Progenitor cell of endocrine pancreas (in vitro differentiated cells): ENCODE results near the gene BTBD17. TPM values are rescaled to one million over a fixed set of nuclear protein-coding genes. Genes with fewer than 3 reads are reported as not detected.

Experiments used
- DNase-seq: peaks from one replicate; pipeline ENCODE4 v3.0.0; 2021; ENCODE audit warnings: low spot score; ENCODE audit not compliant: unreplicated experiment
- H3K27ac Mint-ChIP-seq: 2 replicates; pipeline ENCODE4 v1.8.0; 2021; ENCODE audit warnings: mild to moderate bottlenecking, moderate library complexity, mixed read lengths
- H3K27me3 Mint-ChIP-seq: 2 replicates; pipeline ENCODE4 v1.8.0; 2021; ENCODE audit warnings: mixed read lengths
- H3K36me3 Mint-ChIP-seq: 2 replicates; pipeline ENCODE4 v1.8.0; 2022; ENCODE audit warnings: mixed read lengths; ENCODE audit not compliant: insufficient read depth
- H3K4me1 Mint-ChIP-seq: 2 replicates; pipeline ENCODE4 v1.8.0; 2021; ENCODE audit warnings: low read depth, mixed read lengths
- H3K4me3 Mint-ChIP-seq: 2 replicates; pipeline ENCODE4 v1.8.0; 2021; ENCODE audit warnings: low read depth, mild to moderate bottlenecking, moderate library complexity, mixed read lengths
- H3K9me3 Mint-ChIP-seq: 2 replicates; pipeline ENCODE4 v1.8.0; 2021; ENCODE audit warnings: low read depth, mixed read lengths
- total RNA-seq: library from RNA; stranded (reverse); gene quantifications from 2 replicates; pipeline ENCODE4 v1.2.1, GENCODE V29; 2021
- TF ChIP-seq, protein P1 (sequence below): fragments of 200-600 bp; sonication (generic); IDR thresholded peaks from one replicate; pipeline ENCODE4 v1.5.0; 2021; ENCODE audit warnings: antibody characterized with exemption, mild to moderate bottlenecking; ENCODE audit not compliant: unreplicated experiment

BTBD17 gene
- total RNA-seq, 1 donor from 2014 or later: 3.4 TPM

DNA sequence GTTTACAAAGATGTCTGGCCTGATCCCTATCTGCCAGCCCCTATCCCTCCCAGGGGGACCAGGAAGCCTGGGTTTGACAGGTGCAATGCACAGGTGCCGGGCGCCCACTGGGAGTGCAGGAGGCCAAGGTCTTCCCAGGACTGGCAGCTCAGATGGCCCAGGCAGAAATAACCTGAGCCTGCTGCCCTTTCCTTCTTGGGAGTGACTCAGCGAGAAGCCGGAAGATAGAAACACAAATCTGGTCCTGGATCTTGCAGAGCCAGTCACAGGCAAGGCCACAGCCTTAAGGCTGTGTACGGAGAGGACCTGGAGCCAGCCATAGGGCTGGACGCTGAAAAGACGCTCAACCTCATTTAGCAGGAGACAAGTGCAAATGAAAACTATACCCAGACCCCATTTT, 33.3 kb upstream of the BTBD17 start:
- H3K4me1 Mint-ChIP-seq: peaks cover 5% of the 10 kb centered on the region
- DNase-seq: no peak
- no peak overlapping the region for H3K4me3 Mint-ChIP-seq
- H3K36me3 Mint-ChIP-seq: no peaks in the 10 kb centered on the region
- no peak overlapping the region for H3K27ac Mint-ChIP-seq
- H3K27me3 Mint-ChIP-seq: no peaks in the 10 kb centered on the region
- H3K9me3 Mint-ChIP-seq: no peaks in the 10 kb centered on the region
- TF ChIP-seq, protein P1, sequence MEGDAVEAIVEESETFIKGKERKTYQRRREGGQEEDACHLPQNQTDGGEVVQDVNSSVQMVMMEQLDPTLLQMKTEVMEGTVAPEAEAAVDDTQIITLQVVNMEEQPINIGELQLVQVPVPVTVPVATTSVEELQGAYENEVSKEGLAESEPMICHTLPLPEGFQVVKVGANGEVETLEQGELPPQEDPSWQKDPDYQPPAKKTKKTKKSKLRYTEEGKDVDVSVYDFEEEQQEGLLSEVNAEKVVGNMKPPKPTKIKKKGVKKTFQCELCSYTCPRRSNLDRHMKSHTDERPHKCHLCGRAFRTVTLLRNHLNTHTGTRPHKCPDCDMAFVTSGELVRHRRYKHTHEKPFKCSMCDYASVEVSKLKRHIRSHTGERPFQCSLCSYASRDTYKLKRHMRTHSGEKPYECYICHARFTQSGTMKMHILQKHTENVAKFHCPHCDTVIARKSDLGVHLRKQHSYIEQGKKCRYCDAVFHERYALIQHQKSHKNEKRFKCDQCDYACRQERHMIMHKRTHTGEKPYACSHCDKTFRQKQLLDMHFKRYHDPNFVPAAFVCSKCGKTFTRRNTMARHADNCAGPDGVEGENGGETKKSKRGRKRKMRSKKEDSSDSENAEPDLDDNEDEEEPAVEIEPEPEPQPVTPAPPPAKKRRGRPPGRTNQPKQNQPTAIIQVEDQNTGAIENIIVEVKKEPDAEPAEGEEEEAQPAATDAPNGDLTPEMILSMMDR: no peak

DNA sequence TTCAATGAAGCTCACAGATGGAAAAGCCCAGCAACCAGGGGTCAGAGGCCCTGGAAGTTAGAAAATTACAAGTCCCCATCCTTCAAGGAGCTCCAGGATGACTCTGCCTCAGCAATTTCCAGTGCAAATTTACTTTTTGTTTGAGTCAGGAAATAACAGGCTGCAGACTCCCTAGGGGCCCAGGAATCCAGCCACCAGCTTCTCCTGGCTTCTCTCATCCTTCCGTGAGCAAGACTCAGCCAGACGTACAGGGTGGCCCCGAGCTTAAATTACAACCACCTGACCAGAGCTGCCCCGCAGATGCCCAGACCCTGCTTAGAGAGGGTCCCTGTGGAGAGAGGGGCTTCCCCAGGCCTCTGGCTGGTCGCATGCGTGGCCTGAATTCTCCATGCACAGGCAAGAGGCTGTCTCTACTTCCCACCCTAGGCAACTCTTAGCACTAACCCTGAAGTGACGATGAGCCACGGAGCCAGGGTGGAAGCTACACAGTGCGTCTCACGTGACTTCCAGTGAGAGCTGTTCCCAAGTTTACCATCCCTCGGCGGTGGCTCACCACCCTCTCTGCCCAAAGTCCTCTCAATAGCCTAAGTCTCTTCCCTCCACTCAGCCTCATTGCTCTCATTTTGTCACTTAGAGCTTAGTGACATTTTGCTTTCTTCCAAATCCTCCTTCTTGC, 32.7 kb upstream of the BTBD17 start:
- Mint-ChIP-seq H3K4me3 (no peak overlapping the region), H3K27ac (no peak overlapping the region), H3K4me1 (peaks cover 5% of the 10 kb centered on the region), H3K36me3 (no peaks in the 10 kb centered on the region), H3K9me3 (no peaks in the 10 kb centered on the region), H3K27me3 (no peaks in the 10 kb centered on the region)
- no peak for DNase-seq
- TF ChIP-seq, protein P1: no peak

DNA sequence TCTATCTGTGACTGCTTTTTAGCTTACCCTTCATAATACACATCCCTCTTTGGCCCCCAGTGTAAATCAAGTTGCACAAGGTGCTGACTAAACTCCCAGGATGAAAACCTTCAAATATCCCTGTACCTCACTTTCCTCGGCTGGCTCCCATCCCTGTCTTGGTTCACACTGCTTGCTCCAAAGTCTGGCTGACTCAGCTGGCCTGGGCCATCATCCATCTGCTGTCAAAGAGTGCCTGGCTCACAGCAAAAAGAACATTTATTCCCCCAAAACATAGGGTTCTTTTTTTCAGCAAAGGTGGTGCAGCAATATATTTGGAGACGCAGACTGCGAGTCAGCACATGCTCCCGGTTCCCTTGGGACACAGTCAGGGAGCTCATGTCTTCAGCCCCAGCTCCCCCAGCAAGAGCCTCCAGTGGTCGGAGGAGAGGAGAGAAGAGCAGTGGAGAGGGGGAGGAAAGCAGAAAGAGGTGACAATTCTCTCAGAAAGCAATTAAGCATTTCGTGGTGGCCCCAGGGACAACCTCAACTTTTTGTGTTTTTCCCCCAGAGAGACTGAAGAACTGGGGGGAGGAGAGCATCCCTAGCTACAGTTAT, 31.8 kb upstream of the BTBD17 start:
- TF ChIP-seq, protein P1: no peak
- no peak overlapping the region for H3K4me3 Mint-ChIP-seq
- no peak for DNase-seq
- H3K9me3 Mint-ChIP-seq: no peaks in the 10 kb centered on the region
- H3K27me3 Mint-ChIP-seq: peaks cover 4% of the 10 kb centered on the region
- no peak overlapping the region for H3K27ac Mint-ChIP-seq
- peaks cover 9% of the 10 kb centered on the region for H3K4me1 Mint-ChIP-seq
- no peaks in the 10 kb centered on the region for H3K36me3 Mint-ChIP-seq

DNA sequence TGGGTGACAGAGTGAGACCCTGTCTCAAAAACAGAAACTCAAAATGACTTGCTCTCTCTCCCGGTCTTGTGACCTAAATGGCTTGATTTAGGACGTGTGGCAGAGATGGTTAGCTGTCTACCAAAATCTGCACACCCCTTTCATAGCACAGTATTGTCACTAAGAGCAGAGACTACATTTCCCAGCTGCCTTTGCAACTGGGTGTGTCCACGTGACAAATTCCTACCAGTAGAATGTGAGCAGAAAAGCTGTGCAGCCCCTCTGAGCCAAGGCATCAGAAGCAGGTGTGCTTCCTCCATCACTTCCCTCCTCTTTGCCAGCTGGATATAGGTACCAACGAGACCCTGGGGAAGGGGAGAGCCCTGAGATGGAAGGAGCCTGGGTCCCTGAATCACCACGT, 31.2 kb upstream of the BTBD17 start:
- Mint-ChIP-seq H3K4me3 (no peak overlapping the region), H3K27me3 (peaks cover 4% of the 10 kb centered on the region), H3K9me3 (no peaks in the 10 kb centered on the region), H3K36me3 (no peaks in the 10 kb centered on the region), H3K4me1 (peaks cover 9% of the 10 kb centered on the region), H3K27ac (no peak overlapping the region)
- TF ChIP-seq, protein P1: no peak
- DNase-seq: no peak

DNA sequence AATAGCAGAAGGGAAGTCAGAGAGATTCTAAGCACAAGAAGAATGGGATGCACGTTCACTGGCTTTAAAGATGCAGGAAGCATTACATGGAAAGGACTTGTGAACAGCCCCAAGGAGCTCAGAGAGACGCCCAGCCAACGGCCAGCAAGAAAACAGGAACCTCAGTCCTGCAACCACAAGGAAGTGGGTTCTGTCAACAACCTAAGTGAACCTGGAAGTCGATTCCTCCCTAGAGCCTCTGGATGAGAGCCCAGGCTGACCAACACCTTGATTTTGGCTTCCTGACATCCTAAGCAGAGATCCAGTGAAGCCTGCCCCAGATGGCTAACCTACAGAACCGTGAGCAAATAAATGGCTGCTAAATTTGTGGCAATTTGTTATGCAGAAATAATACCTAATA, 30.1 kb upstream of the BTBD17 start:
- no peaks in the 10 kb centered on the region for H3K9me3 Mint-ChIP-seq
- H3K36me3 Mint-ChIP-seq: no peaks in the 10 kb centered on the region
- H3K27ac Mint-ChIP-seq: no peak overlapping the region
- no peak for DNase-seq
- peaks cover 9% of the 10 kb centered on the region for H3K4me1 Mint-ChIP-seq
- TF ChIP-seq, protein P1: no peak
- no peak overlapping the region for H3K4me3 Mint-ChIP-seq
- H3K27me3 Mint-ChIP-seq: peaks cover 4% of the 10 kb centered on the region
